GM23338 (cell line): ENCODE results near the gene TRIM67. TPM values are rescaled to one million over a fixed set of nuclear protein-coding genes. Genes with fewer than 3 reads are reported as not detected.

Experiments
- ATAC-seq: fragments of 200-7000 bp; cut with Tn5 transposase; 3 replicates; pipeline ENCODE4 v1.9.1; 2020
- DNase-seq: peaks from one replicate; pipeline ENCODE4 v3.0.0-alpha.2; 2015; ENCODE audit warnings: low spot score
- H2AFZ ChIP-seq: fragments of 200-600 bp; sonication (generic); 2 replicates; pipeline ENCODE4 v1.8.0; 2016; ENCODE audit warnings: antibody characterized with exemption, mild to moderate bottlenecking, moderate library complexity
- H3F3A ChIP-seq: fragments of 200-600 bp; sonication (generic); replicated peaks from 2 replicates; pipeline ENCODE4 v1.8.0; 2017; ENCODE audit warnings: antibody characterized with exemption, mixed run types, low read depth
- H3K27ac ChIP-seq: fragments of 200-600 bp; sonication (generic); 2 replicates; pipeline ENCODE4 v1.6.1; 2016; ENCODE audit warnings: low read depth
- H3K27me3 ChIP-seq: fragments of 200-600 bp; sonication (generic); 2 replicates; pipeline ENCODE4 v1.8.0; 2016; ENCODE audit warnings: mild to moderate bottlenecking, mixed run types, moderate library complexity; ENCODE audit not compliant: insufficient read depth
- H3K36me3 ChIP-seq: fragments of 200-600 bp; sonication (generic); 2 replicates; pipeline ENCODE4 v1.8.0; 2016; ENCODE audit warnings: mild to moderate bottlenecking; ENCODE audit not compliant: insufficient read depth
- H3K4me1 ChIP-seq: fragments of 200-600 bp; sonication (generic); 2 replicates; pipeline ENCODE4 v1.8.0; 2016; ENCODE audit warnings: mild to moderate bottlenecking, moderate library complexity; ENCODE audit not compliant: insufficient read depth
- H3K4me2 ChIP-seq: fragments of 200-600 bp; sonication (generic); 2 replicates; pipeline ENCODE4 v1.7.1; 2017; ENCODE audit warnings: mixed run types
- H3K4me3 ChIP-seq: fragments of 200-600 bp; sonication (generic); 2 replicates; pipeline ENCODE4 v1.6.1; 2016; ENCODE audit warnings: mixed run types
- H3K79me2 ChIP-seq: fragments of 200-600 bp; sonication (generic); replicated peaks from 2 replicates; pipeline ENCODE4 v1.8.0; 2017; ENCODE audit warnings: mild to moderate bottlenecking; ENCODE audit not compliant: insufficient read depth
- H3K9me2 ChIP-seq: fragments of 200-600 bp; sonication (generic); 2 replicates; pipeline ENCODE4 v1.8.0; 2017; ENCODE audit not compliant: insufficient read depth
- H4K20me1 ChIP-seq: fragments of 200-600 bp; sonication (generic); replicated peaks from 2 replicates; pipeline ENCODE4 v1.8.0; 2017; ENCODE audit warnings: mild to moderate bottlenecking; ENCODE audit not compliant: insufficient read depth
- H3K27ac Mint-ChIP-seq: 2 replicates; pipeline ENCODE4 v1.8.0; 2020; ENCODE audit warnings: inconsistent platforms, mild to moderate bottlenecking, moderate library complexity, mixed read lengths
- H3K27me3 Mint-ChIP-seq: 3 replicates; pipeline ENCODE4 v1.8.0; 2022; ENCODE audit warnings: low read depth, mild to moderate bottlenecking, moderate library complexity, mixed read lengths, inconsistent platforms; ENCODE audit not compliant: insufficient read depth, poor library complexity
- H3K36me3 Mint-ChIP-seq: 3 replicates; pipeline ENCODE4 v1.8.0; 2021; ENCODE audit warnings: low read depth, mild to moderate bottlenecking, inconsistent platforms, moderate library complexity, mixed read lengths
- H3K4me1 Mint-ChIP-seq: 3 replicates; pipeline ENCODE4 v1.8.0; 2020; ENCODE audit warnings: mild to moderate bottlenecking, inconsistent platforms, mixed read lengths
- H3K4me3 Mint-ChIP-seq: 3 replicates; pipeline ENCODE4 v1.8.0; 2021; ENCODE audit warnings: moderate library complexity, mild to moderate bottlenecking, inconsistent platforms, mixed read lengths
- H3K9me3 Mint-ChIP-seq: 3 replicates; pipeline ENCODE4 v1.8.0; 2020; ENCODE audit warnings: moderate library complexity, mild to moderate bottlenecking, inconsistent platforms, mixed read lengths
- CREB1 ChIP-seq: fragments of 250-450 bp; sonication (Bioruptor Pico); IDR thresholded peaks from 2 replicates; pipeline ENCODE4 v1.5.0; 2020; ENCODE audit warnings: low read depth, mild to moderate bottlenecking, moderate library complexity
- EZH2phosphoT487 ChIP-seq: fragments of 200-600 bp; sonication (generic); IDR thresholded peaks from one replicate; pipeline ENCODE4 v1.8.1; 2018; ENCODE audit warnings: antibody characterized with exemption; ENCODE audit not compliant: unreplicated experiment
- JUNB ChIP-seq: IDR thresholded peaks from one replicate; pipeline ENCODE4 v1.6.1; 2016; ENCODE audit warnings: antibody characterized with exemption; ENCODE audit not compliant: unreplicated experiment
- NANOG ChIP-seq: IDR thresholded peaks from 2 replicates; pipeline ENCODE4 v1.6.1; 2016; ENCODE audit warnings: antibody characterized with exemption, borderline replicate concordance
- POLR2AphosphoS5 ChIP-seq: IDR thresholded peaks from 2 replicates; pipeline ENCODE4 v1.6.1; 2016; ENCODE audit warnings: antibody characterized with exemption, low read depth
- STAT1 ChIP-seq: IDR thresholded peaks from one replicate; pipeline ENCODE4 v1.6.1; 2016; ENCODE audit warnings: antibody characterized with exemption; ENCODE audit not compliant: unreplicated experiment
- ZNF114 ChIP-seq: fragments of 250-450 bp; sonication (Bioruptor Pico); IDR thresholded peaks from 2 replicates; pipeline ENCODE4 v1.5.0; 2020; ENCODE audit warnings: mild to moderate bottlenecking, moderate library complexity
- ZNF331 ChIP-seq: fragments of 250-450 bp; sonication (Bioruptor Pico); IDR thresholded peaks from 2 replicates; pipeline ENCODE4 v1.5.0; 2020; ENCODE audit warnings: low read depth, mild to moderate bottlenecking, moderate library complexity
- polyA plus RNA-seq: library from polyadenylated mRNA; unstranded; fragments of >200 nt; fragmentation: Nextera tagmentation; extraction: Ambion mirVana; gene quantifications from 2 replicates; pipeline ENCODE4 v1.2.1, GENCODE V29; 2016
- total RNA-seq: library from RNA; depleted of rRNA; stranded (reverse); fragments of >200 nt; shearing (Covaris generic); gene quantifications from 2 replicates; pipeline ENCODE4 v1.2.3, GENCODE V29; 2014
- TF ChIP-seq, protein P1 (sequence below): fragments of 250-450 bp; sonication (Bioruptor Pico); IDR thresholded peaks from 2 replicates; pipeline ENCODE4 v1.5.0; 2020; ENCODE audit warnings: mild to moderate bottlenecking, moderate library complexity
- TF ChIP-seq, protein P2 (sequence below), 2 experiments: fragments of 200-600 bp in 1 of 2; sonication (generic) in 1 of 2; conservative IDR thresholded peaks; 2 replicates each; pipeline versions ENCODE4 v1.5.1 to v1.6.1; 2016 to 2017; ENCODE audit warnings: antibody characterized with exemption in 2 of 2, low read depth in 2 of 2, mild to moderate bottlenecking in 2 of 2, moderate library complexity in 1 of 2
- TF ChIP-seq, protein P3 (sequence below): IDR thresholded peaks from 2 replicates; pipeline ENCODE4 v1.6.1; 2016; ENCODE audit warnings: antibody characterized with exemption

Gene TRIM67
- total and polyA plus RNA-seq, 2 experiments from 2014 or later = 0.03 TPM; not detected in 1

DNA sequence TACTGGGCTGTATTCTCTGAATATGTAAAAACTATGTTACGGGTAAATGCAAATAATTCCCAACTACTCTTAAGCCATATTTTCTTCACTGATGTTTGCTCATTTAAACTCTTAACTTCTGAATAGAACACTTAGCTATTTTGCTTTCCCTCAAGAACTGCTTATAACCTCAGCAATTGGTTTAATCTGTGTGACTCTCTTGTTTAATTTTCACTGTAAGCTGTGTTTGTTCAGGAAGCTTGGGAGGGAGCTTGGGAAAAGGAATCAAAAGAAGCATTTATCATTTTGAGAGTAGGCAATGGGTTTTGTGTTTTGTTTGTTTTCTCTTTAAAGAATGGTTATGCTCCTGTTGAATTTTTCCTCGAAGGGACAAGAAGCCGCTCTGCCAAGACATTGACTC lies 103.5 kb downstream of the TRIM67 start (continued):
- TF ChIP-seq, protein P1, sequence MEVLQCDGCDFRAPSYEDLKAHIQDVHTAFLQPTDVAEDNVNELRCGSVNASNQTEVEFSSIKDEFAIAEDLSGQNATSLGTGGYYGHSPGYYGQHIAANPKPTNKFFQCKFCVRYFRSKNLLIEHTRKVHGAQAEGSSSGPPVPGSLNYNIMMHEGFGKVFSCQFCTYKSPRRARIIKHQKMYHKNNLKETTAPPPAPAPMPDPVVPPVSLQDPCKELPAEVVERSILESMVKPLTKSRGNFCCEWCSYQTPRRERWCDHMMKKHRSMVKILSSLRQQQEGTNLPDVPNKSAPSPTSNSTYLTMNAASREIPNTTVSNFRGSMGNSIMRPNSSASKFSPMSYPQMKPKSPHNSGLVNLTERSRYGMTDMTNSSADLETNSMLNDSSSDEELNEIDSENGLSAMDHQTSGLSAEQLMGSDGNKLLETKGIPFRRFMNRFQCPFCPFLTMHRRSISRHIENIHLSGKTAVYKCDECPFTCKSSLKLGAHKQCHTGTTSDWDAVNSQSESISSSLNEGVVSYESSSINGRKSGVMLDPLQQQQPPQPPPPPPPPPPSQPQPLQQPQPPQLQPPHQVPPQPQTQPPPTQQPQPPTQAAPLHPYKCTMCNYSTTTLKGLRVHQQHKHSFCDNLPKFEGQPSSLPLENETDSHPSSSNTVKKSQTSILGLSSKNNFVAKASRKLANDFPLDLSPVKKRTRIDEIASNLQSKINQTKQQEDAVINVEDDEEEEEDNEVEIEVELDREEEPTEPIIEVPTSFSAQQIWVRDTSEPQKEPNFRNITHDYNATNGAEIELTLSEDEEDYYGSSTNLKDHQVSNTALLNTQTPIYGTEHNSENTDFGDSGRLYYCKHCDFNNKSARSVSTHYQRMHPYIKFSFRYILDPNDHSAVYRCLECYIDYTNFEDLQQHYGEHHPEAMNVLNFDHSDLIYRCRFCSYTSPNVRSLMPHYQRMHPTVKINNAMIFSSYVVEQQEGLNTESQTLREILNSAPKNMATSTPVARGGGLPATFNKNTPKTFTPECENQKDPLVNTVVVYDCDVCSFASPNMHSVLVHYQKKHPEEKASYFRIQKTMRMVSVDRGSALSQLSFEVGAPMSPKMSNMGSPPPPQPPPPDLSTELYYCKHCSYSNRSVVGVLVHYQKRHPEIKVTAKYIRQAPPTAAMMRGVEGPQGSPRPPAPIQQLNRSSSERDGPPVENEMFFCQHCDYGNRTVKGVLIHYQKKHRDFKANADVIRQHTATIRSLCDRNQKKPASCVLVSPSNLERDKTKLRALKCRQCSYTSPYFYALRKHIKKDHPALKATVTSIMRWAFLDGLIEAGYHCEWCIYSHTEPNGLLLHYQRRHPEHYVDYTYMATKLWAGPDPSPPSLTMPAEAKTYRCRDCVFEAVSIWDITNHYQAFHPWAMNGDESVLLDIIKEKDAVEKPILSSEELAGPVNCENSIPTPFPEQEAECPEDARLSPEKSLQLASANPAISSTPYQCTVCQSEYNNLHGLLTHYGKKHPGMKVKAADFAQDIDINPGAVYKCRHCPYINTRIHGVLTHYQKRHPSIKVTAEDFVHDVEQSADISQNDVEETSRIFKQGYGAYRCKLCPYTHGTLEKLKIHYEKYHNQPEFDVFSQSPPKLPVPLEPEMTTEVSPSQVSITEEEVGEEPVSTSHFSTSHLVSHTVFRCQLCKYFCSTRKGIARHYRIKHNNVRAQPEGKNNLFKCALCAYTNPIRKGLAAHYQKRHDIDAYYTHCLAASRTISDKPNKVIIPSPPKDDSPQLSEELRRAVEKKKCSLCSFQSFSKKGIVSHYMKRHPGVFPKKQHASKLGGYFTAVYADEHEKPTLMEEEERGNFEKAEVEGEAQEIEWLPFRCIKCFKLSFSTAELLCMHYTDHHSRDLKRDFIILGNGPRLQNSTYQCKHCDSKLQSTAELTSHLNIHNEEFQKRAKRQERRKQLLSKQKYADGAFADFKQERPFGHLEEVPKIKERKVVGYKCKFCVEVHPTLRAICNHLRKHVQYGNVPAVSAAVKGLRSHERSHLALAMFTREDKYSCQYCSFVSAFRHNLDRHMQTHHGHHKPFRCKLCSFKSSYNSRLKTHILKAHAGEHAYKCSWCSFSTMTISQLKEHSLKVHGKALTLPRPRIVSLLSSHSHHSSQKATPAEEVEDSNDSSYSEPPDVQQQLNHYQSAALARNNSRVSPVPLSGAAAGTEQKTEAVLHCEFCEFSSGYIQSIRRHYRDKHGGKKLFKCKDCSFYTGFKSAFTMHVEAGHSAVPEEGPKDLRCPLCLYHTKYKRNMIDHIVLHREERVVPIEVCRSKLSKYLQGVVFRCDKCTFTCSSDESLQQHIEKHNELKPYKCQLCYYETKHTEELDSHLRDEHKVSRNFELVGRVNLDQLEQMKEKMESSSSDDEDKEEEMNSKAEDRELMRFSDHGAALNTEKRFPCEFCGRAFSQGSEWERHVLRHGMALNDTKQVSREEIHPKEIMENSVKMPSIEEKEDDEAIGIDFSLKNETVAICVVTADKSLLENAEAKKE (CRISPR knock-in tag) = no peak
- TF ChIP-seq CREB1 (CRISPR knock-in tag) (no peak), ZNF114 (CRISPR knock-in tag) (no peak), NANOG (no peak), JUNB (no peak), POLR2AphosphoS5 (no peak), STAT1 (no peak), ZNF331 (CRISPR knock-in tag) (no peak)

GRCh38 chr1:231266811-231267322 lies 105.0 kb downstream of the TRIM67 start:
- peaks cover 31% of the 10 kb centered on the region; the same call in 2 of the 3 replicates for H3K36me3 Mint-ChIP-seq
- H3K4me3 ChIP-seq = no peak overlapping the region
- H3K27ac Mint-ChIP-seq = no peak overlapping the region
- H4K20me1 ChIP-seq = 0 out of 2 replicates have a peak, but pooled peaks cover 9% of the 10 kb centered on the region
- no peaks in the 10 kb centered on the region for H3K4me1 Mint-ChIP-seq
- H3K27me3 ChIP-seq = no peaks in the 10 kb centered on the region
- H3K79me2 ChIP-seq = no peaks in the 10 kb centered on the region
- no peak overlapping the region for H3K27ac ChIP-seq
- no peak for DNase-seq
- no peak for ATAC-seq
- no peaks in the 10 kb centered on the region for H3K27me3 Mint-ChIP-seq
- H3K9me2 ChIP-seq = no peaks in the 10 kb centered on the region
- H3K4me2 ChIP-seq = no peak overlapping the region
- no peak overlapping the region for H3K4me3 Mint-ChIP-seq
- H3F3A ChIP-seq = no peaks in the 10 kb centered on the region
- no peaks in the 10 kb centered on the region for H3K9me3 Mint-ChIP-seq
- H2AFZ ChIP-seq = no peak overlapping the region
- no peaks in the 10 kb centered on the region for H3K4me1 ChIP-seq
- peaks cover 27% of the 10 kb centered on the region for H3K36me3 ChIP-seq
- TF ChIP-seq POLR2AphosphoS5 (no peak), ZNF331 (CRISPR knock-in tag) (no peak), NANOG (no peak), STAT1 (no peak), EZH2phosphoT487 (no peak), JUNB (no peak), CREB1 (CRISPR knock-in tag) (no peak)
- TF ChIP-seq, protein P2, sequence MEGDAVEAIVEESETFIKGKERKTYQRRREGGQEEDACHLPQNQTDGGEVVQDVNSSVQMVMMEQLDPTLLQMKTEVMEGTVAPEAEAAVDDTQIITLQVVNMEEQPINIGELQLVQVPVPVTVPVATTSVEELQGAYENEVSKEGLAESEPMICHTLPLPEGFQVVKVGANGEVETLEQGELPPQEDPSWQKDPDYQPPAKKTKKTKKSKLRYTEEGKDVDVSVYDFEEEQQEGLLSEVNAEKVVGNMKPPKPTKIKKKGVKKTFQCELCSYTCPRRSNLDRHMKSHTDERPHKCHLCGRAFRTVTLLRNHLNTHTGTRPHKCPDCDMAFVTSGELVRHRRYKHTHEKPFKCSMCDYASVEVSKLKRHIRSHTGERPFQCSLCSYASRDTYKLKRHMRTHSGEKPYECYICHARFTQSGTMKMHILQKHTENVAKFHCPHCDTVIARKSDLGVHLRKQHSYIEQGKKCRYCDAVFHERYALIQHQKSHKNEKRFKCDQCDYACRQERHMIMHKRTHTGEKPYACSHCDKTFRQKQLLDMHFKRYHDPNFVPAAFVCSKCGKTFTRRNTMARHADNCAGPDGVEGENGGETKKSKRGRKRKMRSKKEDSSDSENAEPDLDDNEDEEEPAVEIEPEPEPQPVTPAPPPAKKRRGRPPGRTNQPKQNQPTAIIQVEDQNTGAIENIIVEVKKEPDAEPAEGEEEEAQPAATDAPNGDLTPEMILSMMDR (conservative IDR thresholded peaks at IDR 0.05; ENCODE audit: low read depth in 2 of 2) = no peak
- TF ChIP-seq, protein P3, sequence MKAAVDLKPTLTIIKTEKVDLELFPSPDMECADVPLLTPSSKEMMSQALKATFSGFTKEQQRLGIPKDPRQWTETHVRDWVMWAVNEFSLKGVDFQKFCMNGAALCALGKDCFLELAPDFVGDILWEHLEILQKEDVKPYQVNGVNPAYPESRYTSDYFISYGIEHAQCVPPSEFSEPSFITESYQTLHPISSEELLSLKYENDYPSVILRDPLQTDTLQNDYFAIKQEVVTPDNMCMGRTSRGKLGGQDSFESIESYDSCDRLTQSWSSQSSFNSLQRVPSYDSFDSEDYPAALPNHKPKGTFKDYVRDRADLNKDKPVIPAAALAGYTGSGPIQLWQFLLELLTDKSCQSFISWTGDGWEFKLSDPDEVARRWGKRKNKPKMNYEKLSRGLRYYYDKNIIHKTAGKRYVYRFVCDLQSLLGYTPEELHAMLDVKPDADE = no peak
